Brain microvascular endothelial cell (primary cell): ENCODE measurements around the gene DHDDS.

ENCODE experiments used
- DNase-seq: peaks from one replicate; pipeline ENCODE4 v3.0.0-alpha.2; 2020
- H3K27ac ChIP-seq: fragments of 250-450 bp; sonication (Bioruptor Pico); 2 replicates; pipeline ENCODE4 v1.5.1; 2020; ENCODE audit warnings: mild to moderate bottlenecking, moderate library complexity
- H3K27me3 ChIP-seq: fragments of 250-450 bp; sonication (Bioruptor Pico); replicated peaks from 2 replicates; pipeline ENCODE4 v1.5.1; 2020; ENCODE audit warnings: mild to moderate bottlenecking
- H3K36me3 ChIP-seq: fragments of 250-450 bp; sonication (Bioruptor Pico); replicated peaks from 2 replicates; pipeline ENCODE4 v1.5.1; 2020; ENCODE audit warnings: mild to moderate bottlenecking
- H3K4me3 ChIP-seq: 2 replicates; pipeline ENCODE4 v1.5.1; 2011; ENCODE audit warnings: low read depth, mild to moderate bottlenecking, control low read depth, low read length, moderate library complexity
- in situ Hi-C: cut with HindIII; loops from 2 replicates; pipeline ENCODE4 v1.10.0; 2017; ENCODE audit warnings: low sequenced_read_pairs, low pct_ligation_motif_present
- TF ChIP-seq, protein P1 (sequence below): IDR thresholded peaks from 2 replicates; pipeline ENCODE4 v1.5.1; 2011; ENCODE audit warnings: low read depth, mild to moderate bottlenecking, moderate library complexity, low read length, control low read depth, inconsistent platforms; ENCODE audit errors: missing control alignments

Gene DHDDS

DNA sequence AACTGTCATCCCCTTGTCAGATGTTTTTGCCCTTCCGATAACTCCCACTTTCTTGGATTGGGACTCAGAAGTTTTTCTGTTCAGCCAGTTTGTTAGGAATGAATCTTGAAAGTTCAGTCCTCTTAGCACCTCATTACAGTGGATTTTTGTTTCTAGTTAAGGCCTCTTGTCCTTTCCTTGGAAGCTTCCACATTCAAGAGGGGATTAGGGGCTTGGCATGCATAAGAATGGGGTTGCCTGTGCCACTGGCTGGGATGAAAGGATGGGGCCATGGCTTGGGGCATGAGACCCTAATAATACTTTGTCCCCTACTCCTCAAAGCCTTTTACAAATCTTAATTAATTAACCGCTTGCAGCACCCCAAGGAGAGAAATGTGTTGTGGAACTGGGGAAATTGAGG is 2.4 kb upstream of the DHDDS start:
- no peak for DNase-seq
- TF ChIP-seq, protein P1, sequence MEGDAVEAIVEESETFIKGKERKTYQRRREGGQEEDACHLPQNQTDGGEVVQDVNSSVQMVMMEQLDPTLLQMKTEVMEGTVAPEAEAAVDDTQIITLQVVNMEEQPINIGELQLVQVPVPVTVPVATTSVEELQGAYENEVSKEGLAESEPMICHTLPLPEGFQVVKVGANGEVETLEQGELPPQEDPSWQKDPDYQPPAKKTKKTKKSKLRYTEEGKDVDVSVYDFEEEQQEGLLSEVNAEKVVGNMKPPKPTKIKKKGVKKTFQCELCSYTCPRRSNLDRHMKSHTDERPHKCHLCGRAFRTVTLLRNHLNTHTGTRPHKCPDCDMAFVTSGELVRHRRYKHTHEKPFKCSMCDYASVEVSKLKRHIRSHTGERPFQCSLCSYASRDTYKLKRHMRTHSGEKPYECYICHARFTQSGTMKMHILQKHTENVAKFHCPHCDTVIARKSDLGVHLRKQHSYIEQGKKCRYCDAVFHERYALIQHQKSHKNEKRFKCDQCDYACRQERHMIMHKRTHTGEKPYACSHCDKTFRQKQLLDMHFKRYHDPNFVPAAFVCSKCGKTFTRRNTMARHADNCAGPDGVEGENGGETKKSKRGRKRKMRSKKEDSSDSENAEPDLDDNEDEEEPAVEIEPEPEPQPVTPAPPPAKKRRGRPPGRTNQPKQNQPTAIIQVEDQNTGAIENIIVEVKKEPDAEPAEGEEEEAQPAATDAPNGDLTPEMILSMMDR: no peak
- H3K27ac ChIP-seq: no peak overlapping the region
- H3K27me3 ChIP-seq: no peaks in the 10 kb centered on the region
- in situ Hi-C loops: no loop called here
- peaks cover 3% of the 10 kb centered on the region for H3K36me3 ChIP-seq
- H3K4me3 ChIP-seq: no peak overlapping the region

DNA sequence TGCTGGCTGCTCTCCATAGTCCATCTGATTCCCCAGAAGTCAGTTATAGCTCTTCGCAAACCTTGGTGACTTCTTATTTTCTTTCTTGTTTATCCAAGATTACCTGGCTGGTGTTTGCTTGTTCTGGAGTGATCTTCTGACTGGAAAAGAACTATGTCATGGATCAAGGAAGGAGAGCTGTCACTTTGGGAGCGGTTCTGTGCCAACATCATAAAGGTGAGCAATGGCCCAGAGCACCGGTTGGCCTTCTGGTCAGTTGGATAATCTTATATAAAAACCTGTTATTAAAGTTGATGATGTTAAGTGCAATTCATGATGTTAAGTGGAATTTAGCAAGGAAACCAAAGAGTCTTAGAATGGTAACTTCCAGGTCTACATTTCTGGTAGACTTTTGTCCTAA is 672 bp downstream of the DHDDS start:
- Histone ChIP-seq H3K4me3 (peak overlapping the region; percentile 96), H3K27ac (peak overlapping the region; percentile 69), H3K36me3 (peaks cover 21% of the 10 kb centered on the region), H3K27me3 (no peaks in the 10 kb centered on the region)
- in situ Hi-C loops: no loop called here
- TF ChIP-seq, protein P1: no peak
- no peak for DNase-seq

DNA sequence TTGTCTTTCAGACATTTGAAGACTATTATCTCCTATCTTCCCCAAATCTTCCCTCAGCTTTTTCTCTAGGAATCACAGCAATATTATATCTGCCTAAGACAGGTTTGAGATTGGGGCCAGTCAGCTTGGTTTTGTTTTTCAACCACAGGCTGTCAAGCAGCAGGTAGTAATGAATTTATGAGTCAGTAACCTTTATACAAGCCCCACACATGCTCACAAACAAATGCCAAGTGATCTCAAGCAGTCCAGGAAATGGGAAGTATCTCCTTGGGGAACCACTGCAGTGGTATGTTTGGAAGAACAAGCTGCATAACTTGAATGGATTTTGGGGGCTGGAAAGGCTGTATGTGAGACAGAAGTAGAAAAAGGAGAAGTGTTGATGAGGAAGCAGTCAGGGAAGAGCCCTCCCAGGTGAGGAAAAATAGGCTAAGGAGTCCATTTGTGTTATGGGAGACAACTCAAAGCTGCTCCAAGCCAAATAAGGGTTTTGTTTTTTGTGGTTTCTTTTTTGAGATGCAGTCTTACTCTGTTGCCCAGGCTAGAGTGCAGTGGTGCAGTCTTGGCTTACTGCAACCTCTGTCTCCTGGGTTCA is 2.1 kb downstream of the DHDDS start:
- Histone ChIP-seq H3K36me3 (peaks cover 36% of the 10 kb centered on the region), H3K27ac (no peak overlapping the region), H3K27me3 (no peaks in the 10 kb centered on the region), H3K4me3 (no peak overlapping the region)
- no peak for DNase-seq
- in situ Hi-C loops: no loop called here
- TF ChIP-seq, protein P1: no peak

DNA sequence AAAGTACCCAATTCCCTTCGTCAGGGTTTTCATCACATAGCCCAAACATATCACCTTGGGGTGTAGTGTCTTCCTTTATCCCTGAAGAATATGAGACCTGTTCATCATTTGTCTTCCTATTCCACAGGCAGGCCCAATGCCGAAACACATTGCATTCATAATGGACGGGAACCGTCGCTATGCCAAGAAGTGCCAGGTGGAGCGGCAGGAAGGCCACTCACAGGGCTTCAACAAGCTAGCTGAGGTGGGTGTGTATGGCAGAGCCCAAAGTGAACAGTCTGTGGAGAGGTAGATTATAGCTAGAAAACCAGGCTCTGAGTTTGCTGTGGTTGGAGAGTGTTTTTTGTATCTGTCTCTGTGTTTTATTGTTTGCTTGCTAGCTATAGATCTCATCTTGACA is 5.9 kb downstream of the DHDDS start:
- H3K27ac ChIP-seq: no peak overlapping the region
- peaks cover 65% of the 10 kb centered on the region for H3K36me3 ChIP-seq
- no peak for DNase-seq
- no peaks in the 10 kb centered on the region for H3K27me3 ChIP-seq
- TF ChIP-seq, protein P1: no peak
- in situ Hi-C loops: no loop called here
- no peak overlapping the region for H3K4me3 ChIP-seq

DNA sequence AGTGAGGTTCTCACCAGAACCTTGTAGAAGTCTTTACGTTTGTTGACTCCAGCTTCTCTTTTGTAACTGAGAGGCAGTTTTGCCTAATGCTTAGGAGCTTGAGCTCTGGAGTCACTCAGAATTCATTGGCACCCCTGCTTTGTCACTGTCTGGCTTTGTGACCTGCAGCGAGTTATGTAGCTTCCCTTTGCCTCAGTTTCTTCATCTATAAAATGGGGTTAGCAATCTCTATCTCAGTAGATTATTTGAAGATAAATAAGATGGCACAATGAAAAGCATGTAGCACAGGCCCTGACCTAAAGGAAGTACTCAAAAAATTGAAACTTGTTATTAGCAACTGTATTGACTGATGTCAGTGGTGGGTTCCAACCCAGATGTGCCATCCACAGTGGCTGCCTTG is 8.1 kb downstream of the DHDDS start:
- peaks cover 85% of the 10 kb centered on the region for H3K36me3 ChIP-seq
- DNase-seq: no peak
- no peaks in the 10 kb centered on the region for H3K27me3 ChIP-seq
- H3K27ac ChIP-seq: no peak overlapping the region
- in situ Hi-C loops: no loop called here
- TF ChIP-seq, protein P1: no peak
- H3K4me3 ChIP-seq: no peak overlapping the region

DNA sequence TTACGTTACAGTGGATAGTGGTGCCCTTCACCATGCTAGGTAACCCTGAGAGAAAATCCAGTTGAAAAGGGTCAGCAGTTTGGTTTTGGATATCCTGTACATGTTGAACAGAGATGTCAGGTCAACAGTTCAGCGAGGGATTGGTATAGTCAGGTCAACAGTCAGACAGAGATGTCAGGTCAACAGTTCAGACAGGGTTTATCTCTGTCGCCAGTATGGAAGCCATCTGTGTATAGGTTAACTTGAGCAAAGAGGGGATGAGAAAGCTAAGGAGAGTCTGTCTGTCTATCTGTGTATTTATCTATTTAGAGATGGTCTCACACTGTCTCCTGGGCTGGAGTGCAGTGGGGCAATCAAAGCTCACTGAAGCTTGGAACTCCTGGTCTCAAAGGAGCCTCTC is 17.7 kb downstream of the DHDDS start:
- no peak for DNase-seq
- Histone ChIP-seq H3K27me3 (no peaks in the 10 kb centered on the region), H3K36me3 (peaks cover 71% of the 10 kb centered on the region), H3K27ac (no peak overlapping the region), H3K4me3 (no peak overlapping the region)
- TF ChIP-seq, protein P1: no peak
- in situ Hi-C loops: no loop called here
